Activated CD8-positive, alpha-beta T cell treated with anti-CD3 and anti-CD28 coated beads for 36 hours (primary cell): ENCODE measurements around the gene ATP1B3. TPM values are rescaled to one million over a fixed set of nuclear protein-coding genes. Genes with fewer than 3 reads are reported as not detected.

Experiments used
- ATAC-seq: fragments of 200-7000 bp; cut with Tn5 transposase; one replicate; pipeline ENCODE4 v1.10.0; 2021; ENCODE audit warnings: mild to moderate bottlenecking, moderate library complexity
- CTCF ChIA-PET: fragments of 350-600 bp; sonication (Branson Sonifier 250); formaldehyde crosslinking; loops from one replicate; lab custom pipeline; 2021; ENCODE audit warnings: antibody characterized with exemption; lab: Charles Lee
- POLR2A ChIA-PET: fragments of 350-600 bp; sonication (Branson Sonifier 250); formaldehyde crosslinking; loops from one replicate; lab custom pipeline; 2021; ENCODE audit warnings: antibody characterized with exemption; lab: Charles Lee
- DNase-seq: peaks from one replicate; pipeline ENCODE4 v3.0.0-alpha.2; 2020
- H3K27ac Mint-ChIP-seq: one replicate; pipeline ENCODE4 v1.8.0; 2021; ENCODE audit warnings: mild to moderate bottlenecking, mixed read lengths
- H3K27me3 Mint-ChIP-seq: one replicate; pipeline ENCODE4 v1.8.0; 2021; ENCODE audit warnings: mixed read lengths
- H3K36me3 Mint-ChIP-seq: one replicate; pipeline ENCODE4 v1.8.0; 2021; ENCODE audit warnings: low read depth, mixed read lengths
- H3K4me1 Mint-ChIP-seq: one replicate; pipeline ENCODE4 v1.8.0; 2021; ENCODE audit warnings: low read depth, mixed read lengths
- H3K4me3 Mint-ChIP-seq: one replicate; pipeline ENCODE4 v1.8.0; 2021; ENCODE audit warnings: mild to moderate bottlenecking, moderate library complexity, mixed read lengths
- H3K9me3 Mint-ChIP-seq: one replicate; pipeline ENCODE4 v1.8.0; 2021; ENCODE audit warnings: mixed read lengths
- intact Hi-C: fragments of 100-400 bp; cut with micrococcal nuclease; formaldehyde crosslinking; loops from one replicate; pipeline ENCODE4 v1.10.0; 2022
- total RNA-seq, 2 experiments: library from RNA; stranded (reverse); gene quantifications; one replicate each; pipeline ENCODE4 v1.2.3, GENCODE V29; 2021
- TF ChIP-seq, protein P1 (sequence below): fragments of 200-600 bp; IDR thresholded peaks from one replicate; pipeline ENCODE4 v1.8.0; 2022; ENCODE audit warnings: antibody characterized with exemption, mild to moderate bottlenecking

ATP1B3 gene
- total RNA-seq, 2 experiments from 2014 or later: 127 to 134 TPM

DNA sequence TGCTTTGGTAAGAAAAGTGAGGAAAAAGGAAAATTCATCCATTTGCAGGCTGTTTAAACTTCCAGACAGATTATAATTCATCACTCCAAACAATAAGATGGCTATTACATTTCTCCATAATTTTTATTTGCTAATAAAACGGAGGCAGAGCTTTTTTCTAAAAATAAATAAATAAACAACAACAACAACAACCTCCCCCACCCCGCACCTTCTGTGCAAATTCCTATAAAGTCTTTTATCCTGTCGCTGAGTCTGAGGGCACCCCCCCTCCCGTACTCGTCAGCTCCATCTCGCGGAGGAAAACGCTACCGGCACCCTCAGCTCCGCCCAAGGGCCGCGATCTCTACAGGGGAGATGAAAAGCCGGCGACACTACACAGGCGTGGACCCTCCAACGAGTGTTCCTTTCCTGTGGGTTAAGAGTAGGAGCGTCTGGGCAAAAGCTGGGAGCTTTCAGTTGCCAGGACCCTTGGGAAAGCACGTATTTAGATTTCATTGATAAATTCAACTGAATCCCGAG is 1.0 kb upstream of the ATP1B3 start:
- TF ChIP-seq, protein P1, sequence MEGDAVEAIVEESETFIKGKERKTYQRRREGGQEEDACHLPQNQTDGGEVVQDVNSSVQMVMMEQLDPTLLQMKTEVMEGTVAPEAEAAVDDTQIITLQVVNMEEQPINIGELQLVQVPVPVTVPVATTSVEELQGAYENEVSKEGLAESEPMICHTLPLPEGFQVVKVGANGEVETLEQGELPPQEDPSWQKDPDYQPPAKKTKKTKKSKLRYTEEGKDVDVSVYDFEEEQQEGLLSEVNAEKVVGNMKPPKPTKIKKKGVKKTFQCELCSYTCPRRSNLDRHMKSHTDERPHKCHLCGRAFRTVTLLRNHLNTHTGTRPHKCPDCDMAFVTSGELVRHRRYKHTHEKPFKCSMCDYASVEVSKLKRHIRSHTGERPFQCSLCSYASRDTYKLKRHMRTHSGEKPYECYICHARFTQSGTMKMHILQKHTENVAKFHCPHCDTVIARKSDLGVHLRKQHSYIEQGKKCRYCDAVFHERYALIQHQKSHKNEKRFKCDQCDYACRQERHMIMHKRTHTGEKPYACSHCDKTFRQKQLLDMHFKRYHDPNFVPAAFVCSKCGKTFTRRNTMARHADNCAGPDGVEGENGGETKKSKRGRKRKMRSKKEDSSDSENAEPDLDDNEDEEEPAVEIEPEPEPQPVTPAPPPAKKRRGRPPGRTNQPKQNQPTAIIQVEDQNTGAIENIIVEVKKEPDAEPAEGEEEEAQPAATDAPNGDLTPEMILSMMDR: peak; percentile 87
- H3K27me3 Mint-ChIP-seq: no peaks in the 10 kb centered on the region
- H3K27ac Mint-ChIP-seq: peak overlapping the region; percentile 95
- intact Hi-C loops: loop anchor here (1.0 to 5.0 kb wide), 2 partner anchors 78 to 137 kb away; partner anchors contain the start of gene RNF7
- ChIA-PET CTCF (interaction anchor here (0.6 to 4.7 kb wide), 27 partner anchors 9 to 563 kb away, joined by 3 to 53 read pairs (median 4); partner anchors contain the start of genes GRK7 and RNF7), POLR2A (interaction anchor here (0.9 to 2.4 kb wide), 5 partner anchors 15 to 377 kb away, joined by 3 to 30 read pairs (median 5); partner anchors contain the start of gene RNF7)
- H3K36me3 Mint-ChIP-seq: peaks cover 29% of the 10 kb centered on the region
- peak overlapping the region; percentile 95 for H3K4me3 Mint-ChIP-seq
- H3K4me1 Mint-ChIP-seq: peaks cover 25% of the 10 kb centered on the region
- ATAC-seq (peak; percentile 73), DNase-seq (peak; percentile 91)
- H3K9me3 Mint-ChIP-seq: no peaks in the 10 kb centered on the region

- peak; percentile 85 for DNase-seq
Observed at GRCh38 chr3:141875893-141876380, 506 bp upstream of the ATP1B3 start.

DNA sequence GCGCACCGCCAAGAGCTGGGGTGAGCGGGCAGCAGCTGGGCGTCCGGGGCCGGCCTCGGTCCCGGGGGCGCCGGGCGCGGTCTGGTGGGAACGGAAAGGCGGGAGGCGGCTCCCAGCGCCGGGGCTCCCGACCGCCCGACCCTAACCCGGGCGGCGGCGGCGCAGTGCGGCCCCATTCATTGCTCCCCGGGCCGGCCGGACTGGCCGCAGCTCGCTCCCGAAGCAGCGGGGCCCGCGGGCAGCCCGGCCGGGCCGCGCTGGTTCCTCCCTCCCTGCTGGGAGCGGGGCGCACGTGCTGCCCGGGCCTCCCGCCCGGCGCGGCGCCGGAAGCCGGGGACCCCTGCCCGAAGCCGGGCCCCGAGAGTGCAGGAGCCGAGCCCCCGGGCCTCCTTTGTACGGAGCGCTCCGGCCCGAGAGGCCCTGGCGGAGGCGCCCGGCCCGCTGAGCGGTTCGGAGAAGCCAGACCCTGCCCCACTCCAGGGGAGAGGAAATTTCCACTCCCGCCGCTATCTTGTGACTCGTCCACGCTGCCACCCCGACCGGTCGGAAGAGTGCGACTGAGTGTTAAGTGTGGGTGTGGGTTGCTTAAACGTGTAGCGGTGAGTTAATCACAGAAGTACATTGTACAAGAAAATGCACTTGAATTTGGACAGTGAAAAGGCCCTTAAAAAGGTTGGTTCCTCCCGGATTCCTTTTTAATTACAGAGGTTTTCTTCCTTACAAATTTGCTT is 613 bp downstream of the ATP1B3 start:
- intact Hi-C loops: loop anchor here (5.0 kb wide), 1 partner anchor 80 kb away; no protein-coding TSS in a partner anchor

More at GRCh38 chr3:141875893-141876380, 506 bp upstream of the ATP1B3 start:
- Mint-ChIP-seq H3K4me3 (peak overlapping the region; percentile 95), H3K27me3 (no peaks in the 10 kb centered on the region), H3K36me3 (peaks cover 32% of the 10 kb centered on the region), H3K9me3 (no peaks in the 10 kb centered on the region), H3K27ac (peak overlapping the region; percentile 95), H3K4me1 (peaks cover 28% of the 10 kb centered on the region)
- TF ChIP-seq, protein P1: no peak
- peak; percentile 60 for ATAC-seq
- ChIA-PET POLR2A (interaction anchor here (0.9 to 2.4 kb wide), 7 partner anchors 10 to 547 kb away, joined by 3 to 30 read pairs (median 5); partner anchors contain the start of gene RNF7), CTCF (interaction anchor here (0.6 to 4.7 kb wide), 17 partner anchors 8 to 564 kb away, joined by 3 to 53 read pairs (median 5); partner anchors contain the start of genes GRK7 and RNF7)
- intact Hi-C loops: loop anchor here (1.0 to 5.0 kb wide), 2 partner anchors 79 to 138 kb away; partner anchors contain the start of gene RNF7

DNA sequence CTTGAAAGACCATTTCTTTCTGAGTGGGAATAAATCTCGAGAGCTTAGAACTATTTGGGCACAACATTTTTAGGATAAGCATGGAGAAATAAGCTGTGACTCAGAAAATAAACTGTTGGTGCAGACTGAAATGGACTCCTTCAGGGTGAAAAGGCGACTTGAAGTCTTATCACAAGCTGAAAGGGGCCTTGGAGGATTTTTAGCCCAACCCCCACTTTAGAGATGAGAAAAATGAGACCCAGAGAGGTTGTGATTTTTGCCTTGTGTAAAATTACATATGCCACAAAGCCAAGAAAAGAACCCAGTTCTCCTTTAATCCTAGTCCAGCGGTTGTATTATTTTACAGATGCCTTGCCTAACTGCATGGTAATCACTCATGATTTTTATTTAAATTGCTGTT is 1.5 kb downstream of the ATP1B3 start:
- DNase-seq: no peak
- ChIA-PET CTCF (interaction anchor here (0.6 to 4.7 kb wide), 6 partner anchors 15 to 566 kb away, joined by 3 to 53 read pairs (median 4); partner anchors contain the start of gene RNF7), POLR2A (interaction anchor here (0.6 to 2.3 kb wide), 7 partner anchors 8 to 1098 kb away, joined by 3 to 21 read pairs (median 3); no protein-coding TSS in a partner anchor)
- no peak for ATAC-seq
- Mint-ChIP-seq H3K9me3 (no peaks in the 10 kb centered on the region), H3K27me3 (no peaks in the 10 kb centered on the region), H3K4me3 (peak overlapping the region; percentile 91), H3K4me1 (peaks cover 41% of the 10 kb centered on the region), H3K27ac (peak overlapping the region; percentile 88), H3K36me3 (peaks cover 47% of the 10 kb centered on the region)
- intact Hi-C loops: loop anchor here (5.0 kb wide), 1 partner anchor 81 kb away; no protein-coding TSS in a partner anchor
- TF ChIP-seq, protein P1: no peak

More for the DNA sequence above, 613 bp downstream of the ATP1B3 start:
- Mint-ChIP-seq H3K36me3 (peaks cover 41% of the 10 kb centered on the region), H3K9me3 (no peaks in the 10 kb centered on the region), H3K27me3 (no peaks in the 10 kb centered on the region), H3K4me3 (peak overlapping the region; percentile 95), H3K4me1 (peaks cover 37% of the 10 kb centered on the region), H3K27ac (peak overlapping the region; percentile 93)
- ATAC-seq: peak; percentile 24
- TF ChIP-seq, protein P1: no peak
- ChIA-PET CTCF (interaction anchor here (0.6 to 4.7 kb wide), 6 partner anchors 8 to 417 kb away, joined by 3 to 53 read pairs (median 4); partner anchors contain the start of gene RNF7), POLR2A (interaction anchor here (0.6 to 2.4 kb wide), 10 partner anchors 9 to 1124 kb away, joined by 3 to 30 read pairs (median 3); partner anchors contain the start of genes RNF7 and U2SURP)
- DNase-seq: peak; percentile 73
